Pancreas (tissue), 10 donors: ENCODE data around the gene FLNC. TPM values are rescaled to one million over a fixed set of nuclear protein-coding genes. Genes with fewer than 3 reads are reported as not detected.
A peak's percentile ranks its signal among the peaks of the same experiment; 100 is the strongest.

Experiments used
- ATAC-seq, 4 donors: fragments of 200-7000 bp; cut with Tn5 transposase; one replicate each; pipeline versions ENCODE4 v1.8.0 to v1.9.1; 2020; ENCODE audit warnings: mild to moderate bottlenecking in 4 of 4, moderate library complexity in 4 of 4
- DNase-seq, 6 donors: peaks; one replicate each; pipeline ENCODE4 v3.0.0-alpha.2; 2020
- FAIRE-seq: peaks from 2 replicates; lab custom pipeline; 2012; peaks lifted over from hg19 to GRCh38; lab: Jason Lieb, UNC
- H3K27ac ChIP-seq, 4 donors: fragments of 200-600 bp; sonication (generic); 1 replicate in 3 of 4; 2 replicates in 1 of 4; pipeline versions ENCODE4 v1.5.0 to v1.8.0; 2020
- H3K27me3 ChIP-seq, 4 donors: fragments of 200-600 bp; one replicate each; pipeline ENCODE4 v1.8.0; 2021
- H3K36me3 ChIP-seq, 3 donors: fragments of 200-600 bp; sonication (generic) in 1 of 3; one replicate each; pipeline versions ENCODE4 v1.5.0 to v1.8.0; 2020 to 2021
- H3K4me1 ChIP-seq, 3 donors: fragments of 200-600 bp; one replicate each; pipeline ENCODE4 v1.8.0; 2021
- H3K4me3 ChIP-seq, 4 donors: fragments of 200-600 bp; sonication (generic) in 2 of 4; one replicate each; pipeline versions ENCODE4 v1.5.0 to v1.8.0; 2020 to 2021
- H3K9me3 ChIP-seq, 4 donors: fragments of 200-600 bp; one replicate each; pipeline ENCODE4 v1.8.0; 2021
- WGBS, 2 donors: extraction: QIAGEN DNeasy Blood & Tissue Kit; methylation state at CpG; one replicate each; pipeline ENCODE4 v1.1.7; 2013; 5-methylcytosine and 5-hydroxymethylcytosine counted together
- intact Hi-C, 3 donors: fragments of 100-400 bp; cut with DNase I; formaldehyde crosslinking; loops; one replicate each; pipeline versions ENCODE4 v1.11.1 to v1.14.2; 2022
- polyA plus RNA-seq, 2 donors: library from polyadenylated mRNA; stranded (reverse); fragments of 200-250 nt; gene quantifications; one replicate each; pipeline ENCODE4 v1.2.3, GENCODE V29; 2013
- total RNA-seq, 6 donors: library from RNA; stranded (reverse); fragmentation: NEBNext Ultra II Directional in 4 of 6; extraction: Animal tissue kit (Norgen Biotek cat#: 25700) in 4 of 6; gene quantifications; one replicate each; pipeline versions ENCODE4 v1.2.1 to v1.2.4, GENCODE V29; 2021 to 2023
- TF ChIP-seq, protein P1 (sequence below), 4 donors: fragments of 200-600 bp; sonication (generic) in 3 of 4; IDR thresholded peaks; one replicate each; pipeline versions ENCODE4 v1.5.0 to v1.8.0; 2021; ENCODE audit warnings: antibody characterized with exemption in 4 of 4
- donor health status: healthy with polysubstance abuse.
- donor health status: DM: no; HTN: no; CAD: no; lungs with moderate emphysema.
- donor health status: DM: no; HTN: no; CAD: no.
- donor health status: control.
- donor health status: control.
- donor health status: Bipolar disorder and iron deficiency.
- donor health status: DM: yes; HTN: yes; CAD: no.
- donor health status: DM: no; HTN: no; CAD: no.
- donor health status: DM: no; HTN: no; CAD: no.
- donor health status: DM: yes; HTN: yes; CAD: no.

The FLNC gene
- total and polyA plus RNA-seq, 8 donors = 0.28 to 2.3 (median 1.0) TPM

GRCh38 chr7:128826916-128827247 is 3.3 kb upstream of the FLNC start:
- peaks cover 0 to 2% (median 0%) of the 10 kb centered on the region in 3 donors for H3K4me1 ChIP-seq
- H3K9me3 ChIP-seq = no peaks in the 10 kb centered on the region
- no peaks in the 10 kb centered on the region for H3K36me3 ChIP-seq
- DNase-seq (no peak), FAIRE-seq (no peak), ATAC-seq (no peak)
- no peak overlapping the region for H3K4me3 ChIP-seq
- TF ChIP-seq, protein P1, sequence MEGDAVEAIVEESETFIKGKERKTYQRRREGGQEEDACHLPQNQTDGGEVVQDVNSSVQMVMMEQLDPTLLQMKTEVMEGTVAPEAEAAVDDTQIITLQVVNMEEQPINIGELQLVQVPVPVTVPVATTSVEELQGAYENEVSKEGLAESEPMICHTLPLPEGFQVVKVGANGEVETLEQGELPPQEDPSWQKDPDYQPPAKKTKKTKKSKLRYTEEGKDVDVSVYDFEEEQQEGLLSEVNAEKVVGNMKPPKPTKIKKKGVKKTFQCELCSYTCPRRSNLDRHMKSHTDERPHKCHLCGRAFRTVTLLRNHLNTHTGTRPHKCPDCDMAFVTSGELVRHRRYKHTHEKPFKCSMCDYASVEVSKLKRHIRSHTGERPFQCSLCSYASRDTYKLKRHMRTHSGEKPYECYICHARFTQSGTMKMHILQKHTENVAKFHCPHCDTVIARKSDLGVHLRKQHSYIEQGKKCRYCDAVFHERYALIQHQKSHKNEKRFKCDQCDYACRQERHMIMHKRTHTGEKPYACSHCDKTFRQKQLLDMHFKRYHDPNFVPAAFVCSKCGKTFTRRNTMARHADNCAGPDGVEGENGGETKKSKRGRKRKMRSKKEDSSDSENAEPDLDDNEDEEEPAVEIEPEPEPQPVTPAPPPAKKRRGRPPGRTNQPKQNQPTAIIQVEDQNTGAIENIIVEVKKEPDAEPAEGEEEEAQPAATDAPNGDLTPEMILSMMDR (IDR thresholded peaks at IDR 0.05) = no peak
- intact Hi-C loops = no loop called here
- 79 to 82% methylated on average over 1 of the region's 1 CpG for WGBS, 2 donors
- H3K27me3 ChIP-seq = no peaks in the 10 kb centered on the region
- H3K27ac ChIP-seq = no peak overlapping the region

DNA sequence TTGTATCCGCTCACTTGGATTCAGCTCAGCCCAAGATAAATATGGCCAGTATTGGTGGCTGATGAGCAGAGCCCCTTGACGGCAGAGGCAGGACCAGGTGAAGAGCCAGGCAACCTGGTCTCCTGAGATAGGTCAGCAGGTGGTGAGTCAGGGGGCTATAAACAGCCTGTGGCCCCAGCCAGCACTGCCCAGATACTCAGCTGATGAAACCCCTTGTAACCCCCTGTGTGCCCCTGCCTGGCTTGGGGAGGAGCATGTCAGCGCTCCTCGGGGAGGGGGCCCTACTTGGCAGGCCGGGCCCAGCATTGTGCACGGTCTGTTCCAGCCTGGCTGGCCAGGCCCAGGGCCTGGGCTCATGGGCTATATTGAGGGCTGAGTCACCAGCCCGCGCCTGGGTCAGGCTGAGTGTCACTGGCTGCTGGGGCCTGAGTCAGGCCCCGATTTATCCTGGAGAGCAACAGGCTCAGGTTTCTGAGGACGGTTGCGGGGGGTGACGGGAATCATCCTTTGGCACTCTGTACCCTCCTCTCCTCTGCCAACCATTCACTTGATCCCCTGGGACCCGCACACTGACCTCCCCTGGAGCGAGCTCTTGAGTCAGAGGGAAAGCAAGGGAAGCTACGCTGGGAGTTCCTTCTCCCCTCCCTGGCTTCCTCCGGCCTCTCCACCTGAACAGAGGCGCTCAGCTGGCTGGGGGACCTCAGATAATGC is 2.8 kb upstream of the FLNC start:
- intact Hi-C loops = no loop called here
- FAIRE-seq = no peak
- Histone ChIP-seq H3K9me3 (no peaks in the 10 kb centered on the region), H3K27ac (no peak overlapping the region), H3K27me3 (no peaks in the 10 kb centered on the region), H3K4me1 (peaks cover 0 to 2% (median 0%) of the 10 kb centered on the region in 3 donors), H3K36me3 (no peaks in the 10 kb centered on the region), H3K4me3 (no peak overlapping the region)
- DNase-seq = peak in 1 of 6 donors; percentile 59
- TF ChIP-seq, protein P1 (IDR thresholded peaks at IDR 0.05) = no peak
- WGBS, 2 donors = 89 to 92% methylated on average over 17 of the region's 17 CpGs
- ATAC-seq = no peak

DNA sequence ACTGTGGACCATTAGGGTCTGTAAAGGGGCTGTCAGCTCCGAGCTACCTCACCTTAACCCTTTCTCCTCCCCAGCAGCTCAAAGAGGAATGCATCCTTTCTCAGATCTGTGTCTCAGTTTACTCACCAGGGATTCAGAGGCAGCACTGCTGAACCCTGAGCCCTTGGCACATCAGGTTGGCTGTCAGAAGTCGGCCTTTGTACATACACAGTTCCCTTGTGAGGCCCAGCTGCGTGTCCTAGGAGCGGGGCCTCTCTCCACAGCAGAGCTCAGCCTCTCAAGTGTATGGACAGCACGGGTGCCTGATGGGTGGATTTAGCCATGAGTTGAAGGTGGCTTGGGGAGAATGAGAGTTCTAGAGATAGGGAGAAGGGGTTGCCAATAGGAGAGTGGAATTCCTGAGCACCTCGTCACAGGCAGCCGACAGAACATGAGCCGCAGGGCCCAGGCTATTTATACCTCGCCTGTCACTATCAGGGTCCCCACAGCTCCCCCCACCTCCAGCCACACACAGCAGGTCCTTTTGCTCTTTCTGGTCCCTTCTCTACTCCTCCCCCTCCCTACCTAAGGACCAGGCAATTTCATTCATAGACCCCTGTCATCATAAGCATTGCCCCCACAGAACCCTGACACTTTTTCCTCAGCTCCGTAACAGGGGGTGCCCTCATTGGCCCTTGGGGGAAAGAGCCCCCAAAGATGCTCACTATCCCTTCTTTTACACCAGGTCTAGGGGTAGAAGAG is 2.1 kb upstream of the FLNC start:
- 74 to 83% methylated on average over 10 of the region's 10 CpGs for WGBS, 2 donors
- no peak for ATAC-seq
- Histone ChIP-seq H3K27me3 (no peaks in the 10 kb centered on the region), H3K4me1 (peaks cover 0 to 2% (median 0%) of the 10 kb centered on the region in 3 donors), H3K27ac (no peak overlapping the region), H3K36me3 (no peaks in the 10 kb centered on the region), H3K9me3 (no peaks in the 10 kb centered on the region), H3K4me3 (no peak overlapping the region)
- no peak for FAIRE-seq
- TF ChIP-seq, protein P1 (IDR thresholded peaks at IDR 0.05) = no peak
- intact Hi-C loops = no loop called here
- DNase-seq = no peak

- FAIRE-seq = no peak
- H3K27ac ChIP-seq = no peak overlapping the region
These were observed 627 bp upstream of the FLNC start for GRCh38 chr7:128829391-128830166.

More at GRCh38 chr7:128829391-128830166, 627 bp upstream of the FLNC start:
- intact Hi-C loops = no loop called here
- H3K9me3 ChIP-seq = no peaks in the 10 kb centered on the region
- H3K36me3 ChIP-seq = no peaks in the 10 kb centered on the region
- no peaks in the 10 kb centered on the region for H3K27me3 ChIP-seq
- ATAC-seq (peak in 2 of 4 donors; percentile 43 to 55), DNase-seq (peak in 4 of 6 donors; percentile 28 to 65 (median 56))
- H3K4me1 ChIP-seq = peaks cover 0 to 2% (median 0%) of the 10 kb centered on the region in 3 donors
- WGBS, 2 donors = 31 to 34% methylated on average over 13 of the region's 13 CpGs
- TF ChIP-seq, protein P1 (IDR thresholded peaks at IDR 0.05) = no peak
- peak overlapping the region in 2 of 4 donors; percentile 38 to 44 for H3K4me3 ChIP-seq
